HEK293 (cell line): ENCODE measurements around the gene MAGEB16.

ENCODE experiments used
- ZFHX2 ChIP-seq: fragments of 450-650 bp; formaldehyde crosslinking; conservative IDR thresholded peaks from 2 replicates; pipeline ENCODE4 v1.5.1; 2016; ENCODE audit warnings: missing biosample characterization, missing genetic modification characterization
- TF ChIP-seq, protein P1 (sequence below): fragments of 450-650 bp; formaldehyde crosslinking; IDR thresholded peaks from 2 replicates; pipeline ENCODE4 v1.5.1; 2016; ENCODE audit warnings: missing biosample characterization, missing genetic modification characterization

DNA sequence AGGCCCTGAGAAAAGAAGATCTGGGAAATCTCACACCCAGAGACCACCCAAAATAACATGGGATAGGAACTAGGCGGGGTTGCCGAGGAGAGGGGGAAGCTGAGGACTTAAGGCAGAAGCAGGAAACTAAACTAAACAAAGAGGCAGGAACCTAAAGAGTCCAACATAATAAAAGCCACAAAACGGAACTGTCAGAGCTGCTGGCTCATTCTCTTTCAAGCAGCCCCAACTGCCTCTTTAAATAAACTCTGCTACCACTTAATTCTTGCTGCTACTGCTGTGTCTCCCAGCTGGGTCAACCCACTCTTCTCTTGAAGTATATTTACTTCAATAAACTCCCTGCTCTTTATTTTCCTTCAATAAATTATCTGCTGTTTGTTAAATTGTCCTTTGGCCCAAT, 44.5 kb downstream of the MAGEB16 start:
- TF ChIP-seq, protein P1, sequence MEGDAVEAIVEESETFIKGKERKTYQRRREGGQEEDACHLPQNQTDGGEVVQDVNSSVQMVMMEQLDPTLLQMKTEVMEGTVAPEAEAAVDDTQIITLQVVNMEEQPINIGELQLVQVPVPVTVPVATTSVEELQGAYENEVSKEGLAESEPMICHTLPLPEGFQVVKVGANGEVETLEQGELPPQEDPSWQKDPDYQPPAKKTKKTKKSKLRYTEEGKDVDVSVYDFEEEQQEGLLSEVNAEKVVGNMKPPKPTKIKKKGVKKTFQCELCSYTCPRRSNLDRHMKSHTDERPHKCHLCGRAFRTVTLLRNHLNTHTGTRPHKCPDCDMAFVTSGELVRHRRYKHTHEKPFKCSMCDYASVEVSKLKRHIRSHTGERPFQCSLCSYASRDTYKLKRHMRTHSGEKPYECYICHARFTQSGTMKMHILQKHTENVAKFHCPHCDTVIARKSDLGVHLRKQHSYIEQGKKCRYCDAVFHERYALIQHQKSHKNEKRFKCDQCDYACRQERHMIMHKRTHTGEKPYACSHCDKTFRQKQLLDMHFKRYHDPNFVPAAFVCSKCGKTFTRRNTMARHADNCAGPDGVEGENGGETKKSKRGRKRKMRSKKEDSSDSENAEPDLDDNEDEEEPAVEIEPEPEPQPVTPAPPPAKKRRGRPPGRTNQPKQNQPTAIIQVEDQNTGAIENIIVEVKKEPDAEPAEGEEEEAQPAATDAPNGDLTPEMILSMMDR (tag by site-specific recombination): no peak
- TF ChIP-seq ZFHX2 (tag by site-specific recombination): no peak
